HepG2 (cell line): ENCODE data around the gene NT5C3B. TPM values are rescaled to one million over a fixed set of nuclear protein-coding genes. Genes with fewer than 3 reads are reported as not detected.
"Not testable (repeated sequence)": the region's sequence is repeated elsewhere in the genome, so short reads cannot be mapped to it uniquely, and the experiment has no call there.

Source experiments
- ATAC-seq: fragments of 200-7000 bp; cut with Tn5 transposase; 3 replicates; pipeline ENCODE4 v1.9.1; 2020; ENCODE audit warnings: mild to moderate bottlenecking, moderate library complexity
- BruUV-seq: library from RNA; stranded (reverse); fragments of 400-500 nt; replicated peaks from 2 replicates; lab custom pipeline; 2021; lab: Mats Ljungman, UMichigan
- CTCF ChIA-PET: fragments of 300-600 bp; formaldehyde crosslinking; extraction: SDS; loops from one replicate; lab custom pipeline; 2021; ENCODE audit warnings: low total read pairs, inconsistent platforms, low intra/inter-chr PET ratio; lab: Yijun Ruan, JAX
- POLR2A ChIA-PET: fragments of 350-600 bp; sonication (Branson Sonifier 250); formaldehyde crosslinking; loops from one replicate; lab custom pipeline; 2020; ENCODE audit warnings: antibody characterized with exemption, inconsistent platforms; lab: Yijun Ruan, JAX
- DNase-seq: peaks from one replicate; pipeline ENCODE4 v3.0.0-alpha.2; 2015; ENCODE audit warnings: low spot score
- FAIRE-seq: peaks from 3 replicates; lab custom pipeline; 2011; peaks lifted over from hg19 to GRCh38; lab: Jason Lieb, UNC
- H2AFZ ChIP-seq: one replicate; pipeline ENCODE4 v1.6.1; 2011; ENCODE audit warnings: low read length, inconsistent platforms
- H3K27ac ChIP-seq: fragments of 300-600 bp; 3 replicates; pipeline ENCODE4 v1.8.0; 2011; ENCODE audit warnings: mixed run types, mild to moderate bottlenecking, mixed read lengths, low read length, inconsistent platforms; ENCODE audit not compliant: insufficient read depth; ENCODE audit errors: extremely low read length
- H3K27me3 ChIP-seq, 2 experiments: fragments of 200-600 bp in 1 of 2; 2 replicates in 1 of 2; 3 replicates in 1 of 2; pipeline versions ENCODE4 v1.6.0 to v1.8.0; 2011; ENCODE audit warnings: low read length in 2 of 2, mild to moderate bottlenecking in 2 of 2, moderate library complexity in 2 of 2, inconsistent platforms in 1 of 2; ENCODE audit not compliant: insufficient read depth in 2 of 2, control insufficient read depth in 1 of 2
- H3K36me3 ChIP-seq, 2 experiments: fragments of 200-600 bp in 1 of 2; replicated peaks in 1 of 2; 2 replicates in 1 of 2; 3 replicates in 1 of 2; pipeline versions ENCODE4 v1.5.1 to v1.8.0; 2011; ENCODE audit warnings: low read length in 2 of 2, inconsistent platforms in 1 of 2; ENCODE audit not compliant: insufficient read depth in 2 of 2, control insufficient read depth in 1 of 2
- H3K4me1 ChIP-seq: 2 replicates; pipeline ENCODE4 v1.5.1; 2012; ENCODE audit warnings: low read length, inconsistent platforms; ENCODE audit not compliant: insufficient read depth
- H3K4me2 ChIP-seq: 2 replicates; pipeline ENCODE4 v1.6.0; 2011; ENCODE audit warnings: low read depth, low read length, inconsistent platforms
- H3K4me3 ChIP-seq, 3 experiments: fragments of 200-600 bp in 1 of 3; sonication (generic), shearing (Covaris generic) in 1 of 3; replicated peaks in 1 of 3; 2 replicates each; pipeline ENCODE4 v1.5.1; 2011 to 2016; ENCODE audit warnings: low read length in 3 of 3, inconsistent platforms in 2 of 3, low read depth in 2 of 3, mild to moderate bottlenecking in 2 of 3, control low read depth in 1 of 3, mixed read lengths in 1 of 3; ENCODE audit not compliant: insufficient read depth in 1 of 3
- H3K79me2 ChIP-seq: one replicate; pipeline ENCODE4 v1.6.1; 2011; ENCODE audit warnings: low read length, inconsistent platforms; ENCODE audit not compliant: insufficient read depth
- H3K9ac ChIP-seq: 2 replicates; pipeline ENCODE4 v1.6.0; 2011; ENCODE audit warnings: mild to moderate bottlenecking, low read depth, low read length, inconsistent platforms; ENCODE audit not compliant: insufficient read depth
- H3K9me3 ChIP-seq: 2 replicates; pipeline ENCODE4 v1.5.1; 2012; ENCODE audit warnings: mild to moderate bottlenecking, low read length
- H4K20me1 ChIP-seq: 2 replicates; pipeline ENCODE4 v1.6.0; 2011; ENCODE audit warnings: inconsistent platforms, mild to moderate bottlenecking, low read length, moderate library complexity; ENCODE audit not compliant: insufficient read depth
- CENPX ChIP-seq: sonication (generic); formaldehyde crosslinking; IDR thresholded peaks from 2 replicates; pipeline ENCODE4 v1.9.0; 2021; ENCODE audit warnings: mild to moderate bottlenecking, missing genetic modification reagents, moderate library complexity
- ZNF121 ChIP-seq: sonication (generic); formaldehyde crosslinking; IDR thresholded peaks from 2 replicates; pipeline ENCODE4 v1.5.0; 2020; ENCODE audit warnings: mild to moderate bottlenecking, missing genetic modification reagents
- ZSCAN31 ChIP-seq: sonication (generic); formaldehyde crosslinking; IDR thresholded peaks from 2 replicates; pipeline ENCODE4 v1.5.0; 2020; ENCODE audit warnings: low read depth, mild to moderate bottlenecking, missing genetic modification reagents
- WGBS: methylation state at CpG from one replicate; pipeline ENCODE4 v1.1.6; 2017; ENCODE audit warnings: low lambda C conversion rate; 5-methylcytosine and 5-hydroxymethylcytosine counted together
- in situ Hi-C: cut with HindIII; loops from 2 replicates; pipeline ENCODE4 v1.10.0; 2017; ENCODE audit warnings: low pct_unique_long_range_greater_than_20kb; ENCODE audit not compliant: extremely low pct_ligation_motif_present
- intact Hi-C: fragments of 100-400 bp; cut with micrococcal nuclease; formaldehyde crosslinking; loops from one replicate; pipeline ENCODE4 v1.10.0; 2022; ENCODE audit not compliant: unreplicated experiment
- polyA plus RNA-seq, 8 experiments: library from polyadenylated mRNA; depleted of rRNA in 3 of 8; stranded (reverse) in 7 of 8; unstranded in 1 of 8; fragments of >200 nt; fragmentation: Illumina TruSeq in 4 of 8; extraction: Trizol in 4 of 8; gene quantifications; 2 replicates each; pipeline versions ENCODE4 v1.2.1 to v1.2.3, GENCODE V29; 2011 to 2016; ENCODE audit warnings: low read depth in 4 of 8, missing spikeins in 1 of 8, mixed read lengths in 1 of 8; ENCODE audit not compliant: insufficient read depth in 1 of 8
- total RNA-seq, 5 experiments: library from RNA; depleted of rRNA; stranded (reverse); fragments of >200 nt; fragmentation: Illumina TruSeq; extraction: Trizol; gene quantifications; 2 replicates each; pipeline ENCODE4 v1.2.3, GENCODE V29; 2016; ENCODE audit warnings: low read depth in 1 of 5
- TF ChIP-seq, protein P1 (sequence below): sonication (generic); formaldehyde crosslinking; IDR thresholded peaks from 2 replicates; pipeline ENCODE4 v1.4.0; 2020; ENCODE audit warnings: missing genetic modification reagents

NT5C3B gene
- total and polyA plus RNA-seq, 2 of the 13 experiments (the other 11 are each of a cell fraction or from before 2014, with no cell fraction given) = 104 to 126 TPM

DNA sequence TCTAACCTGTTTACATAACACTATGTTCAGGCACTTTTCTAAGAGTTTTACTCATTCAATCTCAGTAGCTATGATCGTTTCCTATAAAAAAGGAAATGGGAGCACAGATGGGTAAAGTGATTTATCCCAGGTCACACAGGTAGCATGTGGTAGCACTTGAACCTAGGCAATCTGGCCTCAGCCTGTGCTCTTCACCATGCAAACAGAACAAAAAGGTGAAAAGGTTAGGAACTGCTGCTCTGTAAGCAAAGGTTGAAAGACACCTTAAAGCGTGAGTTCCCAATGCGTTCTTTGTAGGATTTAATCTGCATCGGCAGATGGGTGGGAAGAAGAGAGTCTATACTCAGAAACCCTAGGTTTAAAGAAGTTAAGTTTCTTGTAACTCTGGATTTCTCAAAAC is 44.1 kb upstream of the NT5C3B start (continued):
- TF ChIP-seq, protein P1, sequence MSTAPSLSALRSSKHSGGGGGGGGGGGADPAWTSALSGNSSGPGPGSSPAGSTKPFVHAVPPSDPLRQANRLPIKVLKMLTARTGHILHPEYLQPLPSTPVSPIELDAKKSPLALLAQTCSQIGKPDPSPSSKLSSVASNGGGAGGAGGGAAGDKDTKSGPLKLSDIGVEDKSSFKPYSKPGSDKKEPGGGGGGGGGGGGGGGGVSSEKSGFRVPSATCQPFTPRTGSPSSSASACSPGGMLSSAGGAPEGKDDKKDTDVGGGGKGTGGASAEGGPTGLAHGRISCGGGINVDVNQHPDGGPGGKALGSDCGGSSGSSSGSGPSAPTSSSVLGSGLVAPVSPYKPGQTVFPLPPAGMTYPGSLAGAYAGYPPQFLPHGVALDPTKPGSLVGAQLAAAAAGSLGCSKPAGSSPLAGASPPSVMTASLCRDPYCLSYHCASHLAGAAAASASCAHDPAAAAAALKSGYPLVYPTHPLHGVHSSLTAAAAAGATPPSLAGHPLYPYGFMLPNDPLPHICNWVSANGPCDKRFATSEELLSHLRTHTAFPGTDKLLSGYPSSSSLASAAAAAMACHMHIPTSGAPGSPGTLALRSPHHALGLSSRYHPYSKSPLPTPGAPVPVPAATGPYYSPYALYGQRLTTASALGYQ (CRISPR knock-in tag) = no peak
- TF ChIP-seq CENPX (CRISPR knock-in tag) (no peak), ZSCAN31 (CRISPR knock-in tag) (no peak)

DNA sequence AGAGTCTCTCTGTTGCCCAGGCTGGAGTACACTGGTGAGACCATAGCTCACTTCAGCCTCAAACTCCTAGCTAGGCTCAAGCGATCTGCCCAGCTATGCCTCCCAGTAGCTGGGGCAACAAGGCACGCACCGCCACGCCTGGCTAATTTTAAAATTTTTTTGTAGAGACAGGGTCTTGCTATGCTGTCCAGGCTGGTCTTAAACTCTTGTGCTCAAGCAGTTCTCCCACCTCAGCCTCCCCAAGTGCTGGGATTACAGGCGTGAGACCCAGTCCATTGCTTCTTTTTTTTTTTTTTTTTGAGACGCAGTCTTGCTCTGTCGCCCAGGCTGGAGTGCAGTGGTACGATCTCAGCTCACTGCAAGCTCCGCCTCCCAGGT is 38.2 kb upstream of the NT5C3B start:
- H3K36me3 ChIP-seq = peaks cover 38 to 70% of the 10 kb centered on the region in 2 experiments
- H3K27me3 ChIP-seq, BruUV-seq, H3K9me3 ChIP-seq, H4K20me1 ChIP-seq, DNase-seq, intact Hi-C loops, H3K4me3 ChIP-seq, H3K79me2 ChIP-seq, H3K4me2 ChIP-seq, FAIRE-seq, H3K9ac ChIP-seq, CTCF ChIA-PET, in situ Hi-C loops, H2AFZ ChIP-seq: not testable (repeated sequence)
- 98% methylated on average over 9 of the region's 9 CpGs for WGBS
- peak; percentile 12 for ATAC-seq
- H3K27ac ChIP-seq = peak overlapping the region; percentile 51
- TF ChIP-seq ZNF121 (CRISPR knock-in tag) = peak; percentile 86
- H3K4me1 ChIP-seq = peaks cover 58% of the 10 kb centered on the region
- POLR2A ChIA-PET = interaction anchor here (0.7 to 2.2 kb wide), 4 partner anchors 9 to 186 kb away, joined by 3 to 21 read pairs (median 6); partner anchors contain the start of genes KLHL11 and ODAD4
